ENCODE data around the gene SLPI.

SLPI gene

GRCh38 chr20:45269754-45270270, 15.4 kb upstream of the SLPI start:
- DNase-seq (ENCODE audit: low read depth) = no peak

GRCh38 chr20:45269056-45269455, 14.7 kb upstream of the SLPI start:
- DNase-seq (ENCODE audit: low read depth) = no peak

GRCh38 chr20:45268531-45268930, 14.2 kb upstream of the SLPI start:
- DNase-seq (ENCODE audit: low read depth) = no peak

GRCh38 chr20:45266977-45267376, 12.6 kb upstream of the SLPI start:
- DNase-seq (ENCODE audit: low read depth) = no peak

GRCh38 chr20:45263556-45264266, 9.3 kb upstream of the SLPI start:
- DNase-seq (ENCODE audit: low read depth) = no peak

DNA sequence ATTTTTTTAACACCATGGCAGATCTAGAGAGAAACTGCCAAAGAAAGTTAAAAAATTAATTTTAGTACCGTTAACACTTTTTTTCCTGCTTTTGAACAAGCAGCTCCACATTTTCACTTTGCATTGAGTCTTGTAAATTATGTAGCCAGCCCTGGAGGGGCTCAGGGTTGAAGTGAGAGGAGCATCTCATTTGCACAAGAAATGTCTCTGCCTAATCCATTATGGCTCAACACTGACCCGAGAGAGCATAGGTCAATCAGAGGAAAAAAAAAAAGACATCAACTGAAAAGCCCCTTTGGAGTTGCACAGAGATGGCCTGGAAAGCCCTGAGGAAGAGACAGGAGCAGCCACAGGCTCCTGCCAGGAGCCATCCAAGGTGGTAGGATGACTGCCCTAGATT, 4.3 kb upstream of the SLPI start:
- no peak for DNase-seq (ENCODE audit: low read depth)

GRCh38 chr20:45258259-45258658, 3.9 kb upstream of the SLPI start:
- DNase-seq (ENCODE audit: low read depth) = no peak

DNA sequence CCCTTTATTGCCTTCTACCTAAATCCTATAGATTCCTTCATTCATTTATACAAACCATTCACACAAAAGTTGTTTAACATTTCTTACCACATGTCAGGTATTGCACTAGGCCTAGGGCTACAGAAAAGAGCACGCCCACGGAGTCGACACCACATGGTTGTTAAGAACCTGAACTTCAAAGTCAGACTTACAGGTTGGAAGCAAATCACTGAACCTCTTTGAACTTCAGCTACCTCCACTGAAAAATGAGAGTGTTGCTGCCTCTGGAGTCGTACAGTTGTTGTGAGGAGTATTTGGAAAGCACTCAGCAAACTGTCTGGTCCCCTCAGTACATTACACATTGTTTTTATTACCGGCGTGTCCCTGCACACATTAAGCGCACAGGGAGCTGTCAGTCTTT, 3.3 kb upstream of the SLPI start:
- no peak for DNase-seq (ENCODE audit: low read depth)

- no peak for DNase-seq (ENCODE audit: low read depth)
Measured at GRCh38 chr20:45257161-45257560, 2.8 kb upstream of the SLPI start.

GRCh38 chr20:45253261-45253660, 1.1 kb downstream of the SLPI start:
- no peak for DNase-seq (ENCODE audit: low read depth)

- no peak for DNase-seq (ENCODE audit: low read depth)
Measured at GRCh38 chr20:45251884-45252560, 2.3 kb downstream of the SLPI start.

DNA sequence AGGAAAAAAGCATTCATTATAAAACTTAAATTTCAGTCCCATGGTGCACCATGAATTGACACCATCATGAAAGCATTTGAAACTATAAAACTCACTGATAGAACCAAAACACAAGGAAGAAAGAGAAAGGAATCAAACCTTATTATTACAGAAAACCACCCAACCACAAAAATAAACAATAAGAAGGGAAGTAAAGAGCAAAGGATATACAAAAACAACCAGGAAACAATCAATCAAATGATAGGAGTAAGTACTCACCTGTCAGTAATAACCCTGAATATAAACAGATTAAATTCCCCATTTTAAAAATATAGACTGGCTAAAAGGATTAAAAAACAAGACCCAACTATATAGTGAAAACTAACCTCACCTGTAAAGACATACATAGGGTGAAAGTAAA, 5.8 kb downstream of the SLPI start:
- DNase-seq (ENCODE audit: low read depth) = no peak

DNA sequence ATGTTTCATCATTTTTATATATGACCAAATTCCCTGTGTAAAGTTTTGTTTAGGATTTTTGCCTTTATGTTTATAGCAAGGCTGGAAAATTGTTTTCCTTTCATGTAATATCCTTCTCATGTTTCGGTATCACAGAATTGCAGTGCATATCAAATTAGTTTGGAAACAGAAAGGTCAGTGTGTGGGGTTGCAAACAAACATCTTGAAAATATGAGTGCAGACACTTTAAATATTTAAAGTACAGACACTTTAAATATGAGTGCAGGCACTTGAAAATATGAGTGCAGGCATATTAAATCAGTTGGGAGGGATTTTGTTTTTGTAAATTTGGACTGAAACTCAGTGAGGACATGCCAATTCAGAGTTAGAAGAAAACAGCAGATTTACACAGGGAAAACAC, 6.5 kb downstream of the SLPI start:
- no peak for DNase-seq (ENCODE audit: low read depth)

GRCh38 chr20:45246109-45246508, 8.3 kb downstream of the SLPI start:
- no peak for DNase-seq (ENCODE audit: low read depth)

DNA sequence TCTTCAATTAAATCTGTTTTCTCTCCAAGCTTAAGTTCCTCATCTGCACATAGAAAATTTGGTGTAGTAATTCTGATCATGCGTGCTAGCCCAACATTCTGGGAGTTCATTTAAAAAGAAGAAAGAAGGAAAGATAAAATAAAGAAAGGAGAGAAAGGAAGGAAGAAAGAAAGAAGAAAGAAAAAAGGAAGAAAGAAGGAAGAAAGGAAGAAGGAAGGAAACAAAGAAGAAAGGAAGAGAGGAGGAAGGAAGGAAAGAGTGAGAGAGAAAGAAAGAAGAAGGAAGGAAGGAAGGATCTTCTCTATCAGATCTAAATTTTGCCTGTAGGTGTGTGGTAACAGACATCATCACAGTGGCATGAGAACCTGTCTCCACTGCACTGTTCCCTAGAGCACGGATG, 16.2 kb downstream of the SLPI start:
- no peak for DNase-seq (ENCODE audit: low read depth)

DNA sequence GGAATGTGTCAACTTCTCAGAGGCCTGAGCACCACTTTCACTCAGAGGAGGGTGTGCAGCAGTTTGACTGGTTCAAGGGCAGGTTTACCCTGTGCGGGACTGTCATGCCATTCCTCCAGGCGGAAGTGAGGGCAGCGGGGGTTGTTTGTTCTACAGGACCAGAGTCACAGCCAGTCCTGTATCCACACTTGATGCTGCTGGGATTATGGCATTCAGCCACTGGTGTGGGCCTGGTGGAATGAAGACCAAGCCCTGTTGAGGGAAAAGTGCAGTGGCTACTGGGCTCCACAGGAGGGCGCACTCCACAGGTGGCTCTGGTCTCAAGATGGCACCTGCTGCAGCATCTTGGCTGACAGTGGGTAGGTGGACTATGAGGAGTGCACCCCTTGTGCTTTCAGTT, 18.4 kb downstream of the SLPI start:
- DNase-seq (ENCODE audit: low read depth) = no peak

GRCh38 chr20:45230631-45231030, 23.7 kb downstream of the SLPI start:
- DNase-seq (ENCODE audit: low read depth) = no peak

DNA sequence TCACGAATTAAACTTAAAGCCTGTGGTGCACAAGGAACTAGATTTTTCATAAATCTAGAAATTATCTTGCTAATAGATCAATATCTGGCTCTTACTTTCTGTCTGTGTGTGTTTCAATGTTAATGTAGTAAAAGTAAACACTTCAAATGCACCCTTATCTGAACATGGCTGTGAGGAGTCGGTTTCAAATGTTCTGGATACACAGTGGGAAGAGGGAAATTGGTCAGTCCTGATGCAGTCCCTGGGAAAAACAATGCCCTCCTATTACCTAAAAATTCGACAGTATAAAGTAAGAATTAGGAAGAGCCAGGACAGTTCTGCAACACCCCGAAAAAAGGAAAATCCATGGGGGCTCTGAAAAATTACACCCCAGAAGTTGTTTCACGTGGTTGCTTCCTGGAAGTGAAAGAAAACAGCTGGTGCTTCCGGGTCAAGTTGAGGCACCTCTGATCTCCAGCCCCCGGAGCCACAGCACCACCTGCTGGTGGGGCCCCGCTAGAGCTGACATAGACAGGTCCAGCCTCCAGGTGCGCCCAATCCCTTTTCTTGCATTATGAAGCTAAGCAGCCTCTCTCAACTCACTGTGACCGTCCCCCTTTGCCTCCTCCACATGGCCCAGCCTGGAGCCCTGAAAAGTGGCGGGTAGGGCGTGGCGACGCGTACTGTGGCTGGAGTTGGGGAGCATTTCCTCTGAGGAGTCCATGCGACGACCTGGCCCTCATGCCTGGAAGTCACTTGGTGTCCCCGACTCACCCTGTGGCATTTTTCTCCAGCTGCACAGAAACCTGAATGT, 24.9 kb downstream of the SLPI start:
- DNase-seq (ENCODE audit: low read depth) = no peak

GRCh38 chr20:45226287-45226686, 28.1 kb downstream of the SLPI start:
- no peak for DNase-seq (ENCODE audit: low read depth)

DNA sequence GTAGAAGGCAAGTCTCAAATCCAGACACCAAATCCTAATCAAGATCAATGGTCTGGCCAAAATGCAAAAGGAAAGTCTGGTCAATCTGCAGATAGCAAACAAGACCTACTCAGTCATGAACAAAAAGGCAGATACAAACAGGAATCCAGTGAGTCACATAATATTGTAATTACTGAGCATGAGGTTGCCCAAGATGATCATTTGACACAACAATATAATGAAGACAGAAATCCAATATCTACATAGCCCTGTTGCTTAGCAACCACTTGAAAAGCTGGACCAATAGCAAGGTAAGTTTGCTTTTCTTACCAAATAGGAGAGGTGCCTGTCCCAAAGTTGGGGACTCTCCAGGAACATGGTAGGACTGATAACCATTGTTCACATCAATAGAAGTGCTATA, 31.2 kb downstream of the SLPI start:
- DNase-seq (ENCODE audit: low read depth) = no peak

DNA sequence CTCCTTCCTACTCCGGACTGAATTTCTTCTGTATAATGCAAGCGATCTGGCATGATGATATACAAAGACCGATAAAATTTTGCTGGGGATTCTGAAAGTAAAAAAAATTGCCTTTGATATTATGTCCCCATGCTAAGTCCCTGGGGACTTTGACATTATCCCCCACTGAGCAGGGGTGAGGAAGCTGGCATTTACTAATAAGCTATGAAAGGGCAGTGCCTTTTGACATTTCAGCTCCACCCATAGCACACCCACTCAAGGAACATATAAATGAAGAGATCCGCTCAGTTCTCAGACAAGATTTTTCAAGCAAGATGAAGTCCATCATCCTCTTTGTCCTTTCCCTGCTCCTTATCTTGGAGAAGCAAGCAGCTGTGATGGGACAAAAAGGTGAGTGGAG, 33.3 kb downstream of the SLPI start, which contains the start of gene SEMG2:
TSS of gene SEMG2 (plus strand) at position 298 of the 400 bp plus-strand sequence. CDS start at position 315, 17 bp downstream.
- DNase-seq (ENCODE audit: low read depth) = no peak

- DNase-seq (ENCODE audit: low read depth) = no peak
Measured at GRCh38 chr20:45218636-45219035, 35.7 kb downstream of the SLPI start.

- DNase-seq (ENCODE audit: low read depth) = no peak
Measured at GRCh38 chr20:45218124-45218523, 36.2 kb downstream of the SLPI start.

All from GM04504 (cell line).